Measurements from ENCODE around the gene TRERF1. TPM values are rescaled to one million over a fixed set of nuclear protein-coding genes. Genes with fewer than 3 reads are reported as not detected.

Gene TRERF1
- total RNA-seq, 1 donor from 2014 or later = 3.3 TPM

- DNase-seq (ENCODE audit: low spot score) = no peak
These were observed 83.5 kb downstream of the TRERF1 start for GRCh38 chr6:42368181-42368580.

- DNase-seq (ENCODE audit: low spot score) = no peak
These were observed 84.2 kb downstream of the TRERF1 start for GRCh38 chr6:42367353-42368011.

GRCh38 chr6:42366999-42367352 lies 84.8 kb downstream of the TRERF1 start:
- DNase-seq (ENCODE audit: low spot score) = no peak

- DNase-seq (ENCODE audit: low spot score) = no peak
These were observed 85.6 kb downstream of the TRERF1 start for GRCh38 chr6:42366011-42366705.

- no peak for DNase-seq (ENCODE audit: low spot score)
These were observed 86.7 kb downstream of the TRERF1 start for GRCh38 chr6:42365021-42365420.

GRCh38 chr6:42363926-42364849 lies 87.5 kb downstream of the TRERF1 start:
- no peak for DNase-seq (ENCODE audit: low spot score)

GRCh38 chr6:42361036-42361435 lies 90.7 kb downstream of the TRERF1 start:
- no peak for DNase-seq (ENCODE audit: low spot score)

GRCh38 chr6:42359021-42359420 lies 92.7 kb downstream of the TRERF1 start:
- DNase-seq (ENCODE audit: low spot score) = no peak

GRCh38 chr6:42355416-42355815 lies 96.3 kb downstream of the TRERF1 start:
- no peak for DNase-seq (ENCODE audit: low spot score)

- DNase-seq (ENCODE audit: low spot score) = no peak
These were observed 97.0 kb downstream of the TRERF1 start for GRCh38 chr6:42354702-42355101.

GRCh38 chr6:42352856-42353564 lies 98.7 kb downstream of the TRERF1 start:
- no peak for DNase-seq (ENCODE audit: low spot score)

GRCh38 chr6:42350911-42351310 lies 100.8 kb downstream of the TRERF1 start:
- no peak for DNase-seq (ENCODE audit: low spot score)

GRCh38 chr6:42349753-42350511 lies 101.8 kb downstream of the TRERF1 start:
- DNase-seq (ENCODE audit: low spot score) = no peak

- no peak for DNase-seq (ENCODE audit: low spot score)
These were observed 104.3 kb downstream of the TRERF1 start for GRCh38 chr6:42347456-42347855.

GRCh38 chr6:42345696-42346416 lies 105.9 kb downstream of the TRERF1 start:
- DNase-seq (ENCODE audit: low spot score) = no peak

GRCh38 chr6:42344756-42345155 lies 107.0 kb downstream of the TRERF1 start:
- no peak for DNase-seq (ENCODE audit: low spot score)

- DNase-seq (ENCODE audit: low spot score) = no peak
These were observed 109.8 kb downstream of the TRERF1 start for GRCh38 chr6:42341771-42342553.

GRCh38 chr6:42341221-42341620 lies 110.5 kb downstream of the TRERF1 start:
- no peak for DNase-seq (ENCODE audit: low spot score)

- DNase-seq (ENCODE audit: low spot score) = no peak
These were observed 111.2 kb downstream of the TRERF1 start for GRCh38 chr6:42340511-42340910.

Measured in mesenteric fat pad (tissue), 1 donor.